ENCODE measurements around the gene TNFRSF1B. TPM values are rescaled to one million over a fixed set of nuclear protein-coding genes. Genes with fewer than 3 reads are reported as not detected.

TNFRSF1B gene
- polyA plus RNA-seq, 3 donors = 436 to 761 (median 450) TPM

- WGBS (ENCODE audit: insufficient coverage) = 39% methylated on average over 3 of the region's 5 CpGs
Measured at GRCh38 chr1:12164210-12164609, 2.6 kb upstream of the TNFRSF1B start.

GRCh38 chr1:12165342-12165741, 1.4 kb upstream of the TNFRSF1B start:
- no peaks in the 10 kb centered on the region for H3K27me3 ChIP-seq (ENCODE audit: control insufficient read depth in 2 of 2, insufficient read depth in 2 of 2, low read length in 2 of 2)
- H3K4me3 ChIP-seq (replicated peaks in 1 of 3; ENCODE audit: low read depth in 2 of 3, low read length in 3 of 3) = no peak overlapping the region
- no peak for TF ChIP-seq CTCF (IDR thresholded peaks at IDR 0.05)
- peak overlapping the region in 1 of 2 donors; percentile 33 for H3K27ac ChIP-seq (ENCODE audit: low read depth in 1 of 2, low read length in 2 of 2)
- H3K9me3 ChIP-seq (replicated peaks in 1 of 2; ENCODE audit: control insufficient read depth in 1 of 2, insufficient read depth in 1 of 2, low read length in 2 of 2) = no peaks in the 10 kb centered on the region
- intact Hi-C loops (cut with micrococcal nuclease) = loop anchor here (5.0 kb wide), 1 partner anchor 38 kb away; no protein-coding TSS in a partner anchor
- Mint-ChIP-seq H3K36me3 (peaks cover 29% of the 10 kb centered on the region in 2 donors), H3K4me3 (no peak overlapping the region), H3K27me3 (ENCODE audit: low read depth in 3 of 3) (peaks cover 0 to 4% (median 3%) of the 10 kb centered on the region in 3 donors), H3K9me3 (peaks cover 0 to 7% (median 3%) of the 10 kb centered on the region in 7 donors), H3K4me1 (peaks cover 78% of the 10 kb centered on the region), H3K27ac (peak overlapping the region in 5 of 7 donors; percentile 26 to 84 (median 59))
- H3K36me3 ChIP-seq (replicated peaks in 1 of 2; ENCODE audit: control insufficient read depth in 1 of 2, insufficient read depth in 2 of 2, low read length in 2 of 2) = peaks cover 15 to 29% of the 10 kb centered on the region in 2 donors
- peaks cover 34% of the 10 kb centered on the region for H4K20me1 ChIP-seq (ENCODE audit: insufficient read depth, low read length)
- peak in 2 of 3 donors; percentile 62 to 94 for DNase-seq
- H3K4me1 ChIP-seq (ENCODE audit: control insufficient read depth in 1 of 2, insufficient read depth in 2 of 2, low read length in 2 of 2) = peaks cover 81 to 85% of the 10 kb centered on the region in 2 donors
- H3K4me2 ChIP-seq (replicated peaks; ENCODE audit: extremely low read depth, low read length, poor library complexity, severe bottlenecking) = no peak overlapping the region
- 90% methylated on average over 2 of the region's 4 CpGs for WGBS (ENCODE audit: insufficient coverage)
- no peak overlapping the region for H3K9ac ChIP-seq (ENCODE audit: insufficient read depth, low read length, poor library complexity, severe bottlenecking)
- peaks cover 53% of the 10 kb centered on the region for H3K79me2 ChIP-seq (ENCODE audit: insufficient read depth, low read length)
- H2AFZ ChIP-seq (ENCODE audit: insufficient read depth, low read depth, low read length, poor library complexity, severe bottlenecking) = no peak overlapping the region

More at GRCh38 chr1:12164210-12164609, 2.6 kb upstream of the TNFRSF1B start:
- peaks cover 78 to 80% of the 10 kb centered on the region in 2 donors for H3K4me1 ChIP-seq (ENCODE audit: control insufficient read depth in 1 of 2, insufficient read depth in 2 of 2, low read length in 2 of 2)
- peaks cover 3 to 18% of the 10 kb centered on the region in 2 donors for H3K36me3 ChIP-seq (replicated peaks in 1 of 2; ENCODE audit: control insufficient read depth in 1 of 2, insufficient read depth in 2 of 2, low read length in 2 of 2)
- peaks cover 42% of the 10 kb centered on the region for H3K79me2 ChIP-seq (ENCODE audit: insufficient read depth, low read length)
- Mint-ChIP-seq H3K27ac (peak overlapping the region in 6 of 7 donors; percentile 37 to 97 (median 65)), H3K27me3 (ENCODE audit: low read depth in 3 of 3) (peaks cover 0 to 4% (median 3%) of the 10 kb centered on the region in 3 donors), H3K4me1 (peaks cover 69% of the 10 kb centered on the region), H3K4me3 (peak overlapping the region in 1 of 2 donors; percentile 47), H3K36me3 (peaks cover 18% of the 10 kb centered on the region in 2 donors), H3K9me3 (peaks cover 0 to 7% (median 3%) of the 10 kb centered on the region in 7 donors)
- DNase-seq = peak in 2 of 3 donors; percentile 58 to 63
- peak overlapping the region in 1 of 3 experiments; percentile 6 for H3K4me3 ChIP-seq (replicated peaks in 1 of 3; ENCODE audit: low read depth in 2 of 3, low read length in 3 of 3)
- H3K9ac ChIP-seq (ENCODE audit: insufficient read depth, low read length, poor library complexity, severe bottlenecking) = no peak overlapping the region
- peaks cover 23% of the 10 kb centered on the region for H4K20me1 ChIP-seq (ENCODE audit: insufficient read depth, low read length)
- no peak overlapping the region for H2AFZ ChIP-seq (ENCODE audit: insufficient read depth, low read depth, low read length, poor library complexity, severe bottlenecking)
- TF ChIP-seq CTCF (IDR thresholded peaks at IDR 0.05) = peak; percentile 17
- peak overlapping the region in 1 of 2 donors; percentile 49 for H3K27ac ChIP-seq (ENCODE audit: low read depth in 1 of 2, low read length in 2 of 2)
- intact Hi-C loops (cut with micrococcal nuclease) = no loop called here
- no peaks in the 10 kb centered on the region for H3K9me3 ChIP-seq (replicated peaks in 1 of 2; ENCODE audit: control insufficient read depth in 1 of 2, insufficient read depth in 1 of 2, low read length in 2 of 2)
- H3K27me3 ChIP-seq (ENCODE audit: control insufficient read depth in 2 of 2, insufficient read depth in 2 of 2, low read length in 2 of 2) = no peaks in the 10 kb centered on the region
- H3K4me2 ChIP-seq (replicated peaks; ENCODE audit: extremely low read depth, low read length, poor library complexity, severe bottlenecking) = peak overlapping the region; percentile 8
